Neuronal stem cell (in vitro differentiated cells): ENCODE measurements around the gene PIWIL4.

Source experiments
- DNase-seq: peaks from one replicate; pipeline ENCODE4 v3.0.0-alpha.2; 2013; ENCODE audit warnings: low spot score
- H2AFZ ChIP-seq: one replicate; pipeline ENCODE4 v1.6.1; 2013; ENCODE audit warnings: mild to moderate bottlenecking, low read length, inconsistent platforms
- H2AK5ac ChIP-seq: 2 replicates; pipeline ENCODE4 v1.6.1; 2013; ENCODE audit warnings: low read depth, mild to moderate bottlenecking, inconsistent platforms, low read length, moderate library complexity, mixed read lengths
- H2BK120ac ChIP-seq: 2 replicates; pipeline ENCODE4 v1.6.1; 2013; ENCODE audit warnings: low read depth, mild to moderate bottlenecking, inconsistent platforms, low read length, moderate library complexity, mixed read lengths
- H2BK12ac ChIP-seq: one replicate; pipeline ENCODE4 v1.6.1; 2013; ENCODE audit warnings: low read length, inconsistent platforms
- H2BK15ac ChIP-seq: 2 replicates; pipeline ENCODE4 v1.6.1; 2013; ENCODE audit warnings: mild to moderate bottlenecking, low read length, inconsistent platforms, mixed read lengths
- H2BK5ac ChIP-seq: one replicate; pipeline ENCODE4 v1.6.1; 2013; ENCODE audit warnings: inconsistent platforms, mild to moderate bottlenecking, low read length, moderate library complexity
- H3K14ac ChIP-seq: one replicate; pipeline ENCODE4 v1.6.1; 2013; ENCODE audit warnings: low read length, inconsistent platforms
- H3K18ac ChIP-seq: 2 replicates; pipeline ENCODE4 v1.6.1; 2013; ENCODE audit warnings: low read length, inconsistent platforms
- H3K23ac ChIP-seq: 2 replicates; pipeline ENCODE4 v1.6.1; 2013; ENCODE audit warnings: low read depth, mild to moderate bottlenecking, mixed read lengths, low read length, inconsistent platforms; ENCODE audit not compliant: poor library complexity
- H3K27ac ChIP-seq: replicated peaks from 3 replicates; pipeline ENCODE4 v1.5.1; 2013; ENCODE audit warnings: low read length, inconsistent platforms
- H3K27me3 ChIP-seq, 3 experiments: 2 replicates each; pipeline ENCODE4 v1.6.1; 2013; ENCODE audit warnings: low read length in 3 of 3, mild to moderate bottlenecking in 2 of 3, inconsistent platforms in 1 of 3, low read depth in 1 of 3, mixed read lengths in 1 of 3, moderate library complexity in 1 of 3; ENCODE audit not compliant: control insufficient read depth in 3 of 3, insufficient read depth in 3 of 3
- H3K36me3 ChIP-seq, 2 donors: replicated peaks in 1 of 2; 2 replicates each; pipeline ENCODE4 v1.6.1; 2013; ENCODE audit warnings: low read length in 2 of 2; ENCODE audit not compliant: control insufficient read depth in 2 of 2, insufficient read depth in 2 of 2
- H3K4ac ChIP-seq: 2 replicates; pipeline ENCODE4 v1.6.1; 2013; ENCODE audit warnings: inconsistent platforms, mild to moderate bottlenecking, low read length, moderate library complexity
- H3K4me1 ChIP-seq, 2 donors: 1 replicate in 1 of 2; 2 replicates in 1 of 2; pipeline ENCODE4 v1.6.1; 2013; ENCODE audit warnings: low read length in 2 of 2, low read depth in 1 of 2; ENCODE audit not compliant: control insufficient read depth in 2 of 2, insufficient read depth in 1 of 2
- H3K4me2 ChIP-seq: one replicate; pipeline ENCODE4 v1.6.1; 2013; ENCODE audit warnings: mild to moderate bottlenecking, low read length, inconsistent platforms; ENCODE audit not compliant: insufficient read depth, poor library complexity, severe bottlenecking
- H3K4me3 ChIP-seq, 2 donors: 2 replicates each; pipeline ENCODE4 v1.5.1; 2013; ENCODE audit warnings: low read length in 2 of 2, mild to moderate bottlenecking in 2 of 2, inconsistent platforms in 1 of 2, moderate library complexity in 1 of 2
- H3K79me1 ChIP-seq: one replicate; pipeline ENCODE4 v1.6.1; 2013; ENCODE audit warnings: low read depth, mild to moderate bottlenecking, inconsistent platforms, low read length, moderate library complexity
- H3K9ac ChIP-seq: one replicate; pipeline ENCODE4 v1.6.1; 2013; ENCODE audit warnings: mild to moderate bottlenecking, low read depth, low read length, inconsistent platforms; ENCODE audit not compliant: poor library complexity
- H3K9me3 ChIP-seq, 2 donors: replicated peaks in 1 of 2; 2 replicates each; pipeline versions ENCODE3 to v1.6.1; 2013; ENCODE audit warnings: low read length in 2 of 2, mild to moderate bottlenecking in 2 of 2, inconsistent platforms in 1 of 2, low read depth in 1 of 2, mixed read lengths in 1 of 2, moderate library complexity in 1 of 2; ENCODE audit not compliant: control insufficient read depth in 2 of 2, insufficient read depth in 1 of 2
- H4K8ac ChIP-seq: one replicate; pipeline ENCODE4 v1.6.1; 2013; ENCODE audit warnings: low read depth, mild to moderate bottlenecking, inconsistent platforms, low read length, moderate library complexity
- H4K91ac ChIP-seq: one replicate; pipeline ENCODE4 v1.6.1; 2013; ENCODE audit warnings: low read length, low read depth, mild to moderate bottlenecking, inconsistent platforms; ENCODE audit not compliant: poor library complexity
- WGBS, 2 donors: extraction: QIAGEN DNeasy Blood & Tissue Kit; methylation state at CpG; one replicate each; pipeline ENCODE4 v1.1.7; 2013; ENCODE audit warnings: missing lambda C conversion rate in 2 of 2, mixed read lengths in 1 of 2; ENCODE audit not compliant: insufficient read length in 2 of 2, insufficient replicate concordance in 1 of 2; ENCODE audit errors: extremely low coverage in 2 of 2; 5-methylcytosine and 5-hydroxymethylcytosine counted together

PIWIL4 gene

DNA sequence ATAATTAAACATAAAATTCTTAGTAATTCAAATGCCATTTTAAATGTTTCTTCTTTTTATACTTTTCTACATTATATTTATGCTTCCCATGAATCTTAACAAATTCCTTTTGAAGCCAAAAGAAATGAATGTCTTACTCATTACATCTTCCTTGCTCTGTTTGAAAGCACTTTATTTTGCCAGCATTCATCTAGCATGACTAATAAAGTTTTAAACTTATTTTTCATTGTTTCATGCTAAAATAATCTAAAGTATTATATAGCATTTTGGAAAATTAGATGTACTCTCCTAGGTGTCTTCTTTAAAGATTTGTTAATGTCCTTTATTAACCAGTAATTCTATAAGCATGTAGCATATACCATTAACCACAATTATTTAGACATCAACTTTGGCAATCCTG lies 9.7 kb upstream of the PIWIL4 start:
- Histone ChIP-seq H3K4me1 (no peaks in the 10 kb centered on the region), H2BK120ac (no peak overlapping the region), H3K27ac (no peak overlapping the region), H3K23ac (no peak overlapping the region), H3K9me3 (no peaks in the 10 kb centered on the region), H3K4me3 (no peak overlapping the region), H3K79me1 (no peaks in the 10 kb centered on the region), H3K18ac (no peak overlapping the region), H2BK5ac (no peak overlapping the region), H3K9ac (no peak overlapping the region), H2AK5ac (no peak overlapping the region), H3K27me3 (no peaks in the 10 kb centered on the region), H3K4ac (no peak overlapping the region), H4K91ac (no peak overlapping the region), H4K8ac (no peak overlapping the region), H2BK12ac (no peak overlapping the region), H3K36me3 (no peaks in the 10 kb centered on the region), H3K14ac (no peak overlapping the region), H2BK15ac (no peak overlapping the region), H2AFZ (no peak overlapping the region), H3K4me2 (no peak overlapping the region)
- DNase-seq: no peak

DNA sequence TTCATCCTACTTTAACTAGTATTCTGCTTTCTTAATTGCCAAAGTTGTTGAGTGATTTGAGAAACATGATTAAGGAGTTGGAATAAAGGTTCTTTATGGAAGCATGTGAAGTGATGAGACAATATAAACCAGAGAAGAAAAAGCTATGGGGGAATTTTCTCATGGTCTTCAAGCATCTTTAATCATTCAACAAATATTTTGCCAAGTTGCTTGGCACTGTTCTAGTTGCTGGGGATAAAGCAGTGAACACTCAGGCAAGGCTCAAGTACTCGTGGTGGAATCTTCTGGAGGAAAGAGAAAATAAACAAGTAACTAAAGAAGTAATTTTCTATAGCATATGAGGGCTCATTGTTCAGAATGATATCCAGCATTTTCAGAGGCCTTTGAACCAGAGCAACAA lies 9.2 kb upstream of the PIWIL4 start:
- no peak for DNase-seq
- Histone ChIP-seq H3K4me2 (no peak overlapping the region), H3K36me3 (no peaks in the 10 kb centered on the region), H4K91ac (no peak overlapping the region), H4K8ac (no peak overlapping the region), H3K18ac (no peak overlapping the region), H3K14ac (no peak overlapping the region), H3K79me1 (no peaks in the 10 kb centered on the region), H2AK5ac (no peak overlapping the region), H2BK120ac (no peak overlapping the region), H3K4me1 (peaks cover 0 to 1% of the 10 kb centered on the region in 2 donors), H3K9me3 (no peaks in the 10 kb centered on the region), H3K27ac (no peak overlapping the region), H3K23ac (no peak overlapping the region), H2BK5ac (no peak overlapping the region), H3K4me3 (no peak overlapping the region), H3K4ac (no peak overlapping the region), H3K9ac (no peak overlapping the region), H2BK12ac (no peak overlapping the region), H2AFZ (no peak overlapping the region), H3K27me3 (no peaks in the 10 kb centered on the region), H2BK15ac (no peak overlapping the region)
- WGBS, 2 donors: no CpG with 5 or more reads among the region's 1 CpG

DNA sequence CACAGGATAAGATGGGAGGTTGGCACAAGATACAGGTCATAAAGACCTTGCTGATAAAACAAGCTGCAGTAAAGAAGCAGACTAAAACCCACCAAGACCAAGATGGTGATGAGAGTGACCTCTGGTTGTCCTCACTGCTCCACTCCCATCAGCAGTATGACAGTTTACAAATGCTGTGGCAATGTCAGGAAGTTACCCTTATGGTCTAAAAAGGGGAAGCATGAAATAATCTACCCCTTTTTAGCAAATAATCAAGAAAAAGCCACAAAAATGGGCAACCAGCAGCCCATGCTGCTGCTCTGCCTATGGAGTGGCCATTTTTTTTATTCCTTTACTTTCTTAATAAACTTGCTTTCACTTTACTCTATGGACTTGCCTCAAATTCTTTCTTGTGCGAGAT lies 8.7 kb upstream of the PIWIL4 start:
- H3K9me3 ChIP-seq: no peaks in the 10 kb centered on the region
- no peaks in the 10 kb centered on the region for H3K79me1 ChIP-seq
- H3K4me1 ChIP-seq: peaks cover 0 to 4% of the 10 kb centered on the region in 2 donors
- no peaks in the 10 kb centered on the region for H3K36me3 ChIP-seq
- no peak overlapping the region for H2AFZ ChIP-seq
- no peak overlapping the region for H3K18ac ChIP-seq
- H2BK15ac ChIP-seq: no peak overlapping the region
- no peak overlapping the region for H4K91ac ChIP-seq
- no peaks in the 10 kb centered on the region for H3K27me3 ChIP-seq
- H3K9ac ChIP-seq: no peak overlapping the region
- no peak overlapping the region for H2BK5ac ChIP-seq
- H3K27ac ChIP-seq: no peak overlapping the region
- no peak for DNase-seq
- no peak overlapping the region for H2BK120ac ChIP-seq
- H3K23ac ChIP-seq: no peak overlapping the region
- H3K4me2 ChIP-seq: no peak overlapping the region
- no CpG with 5 or more reads among the region's 1 CpG for WGBS, 2 donors
- no peak overlapping the region for H4K8ac ChIP-seq
- no peak overlapping the region for H3K4me3 ChIP-seq
- H2AK5ac ChIP-seq: no peak overlapping the region
- H3K4ac ChIP-seq: no peak overlapping the region
- no peak overlapping the region for H2BK12ac ChIP-seq
- no peak overlapping the region for H3K14ac ChIP-seq

DNA sequence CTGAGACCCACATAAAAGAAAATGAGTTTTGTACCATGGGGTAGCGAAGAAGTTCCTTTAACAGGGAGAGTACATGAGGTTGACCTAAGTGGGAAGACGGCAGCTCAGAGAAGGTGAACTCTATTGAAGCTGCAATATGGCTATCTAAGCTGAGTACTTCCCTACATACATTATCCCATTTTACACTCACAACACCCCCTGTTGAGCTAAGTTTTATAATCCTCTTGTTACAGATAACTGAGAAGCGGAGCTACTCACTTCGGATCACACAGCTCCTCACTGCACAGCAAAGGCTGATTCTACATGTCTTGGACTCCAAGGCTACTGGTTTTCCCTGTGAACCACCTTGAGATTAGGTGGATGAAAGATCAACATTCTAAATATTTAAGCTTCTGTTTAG lies 8.2 kb upstream of the PIWIL4 start:
- no peaks in the 10 kb centered on the region for H3K79me1 ChIP-seq
- no peak overlapping the region for H2AFZ ChIP-seq
- H2BK120ac ChIP-seq: no peak overlapping the region
- WGBS, 2 donors: no CpG with 5 or more reads among the region's 4 CpGs
- H3K23ac ChIP-seq: no peak overlapping the region
- no peak overlapping the region for H4K8ac ChIP-seq
- no peak overlapping the region for H2BK15ac ChIP-seq
- H3K9me3 ChIP-seq: no peaks in the 10 kb centered on the region
- no peak overlapping the region for H3K27ac ChIP-seq
- no peak overlapping the region for H2BK5ac ChIP-seq
- H3K27me3 ChIP-seq: no peaks in the 10 kb centered on the region
- H3K4me1 ChIP-seq: peaks cover 0 to 4% of the 10 kb centered on the region in 2 donors
- H3K36me3 ChIP-seq: no peaks in the 10 kb centered on the region
- H2AK5ac ChIP-seq: no peak overlapping the region
- H3K18ac ChIP-seq: no peak overlapping the region
- H2BK12ac ChIP-seq: no peak overlapping the region
- H3K4me2 ChIP-seq: no peak overlapping the region
- H3K4ac ChIP-seq: no peak overlapping the region
- no peak overlapping the region for H3K9ac ChIP-seq
- DNase-seq: no peak
- no peak overlapping the region for H3K14ac ChIP-seq
- H4K91ac ChIP-seq: no peak overlapping the region
- no peak overlapping the region for H3K4me3 ChIP-seq
